ENCODE measurements around the gene NAB2. TPM values are rescaled to one million over a fixed set of nuclear protein-coding genes. Genes with fewer than 3 reads are reported as not detected.

The NAB2 gene
- total and polyA plus RNA-seq, 2 of the 8 experiments (the other 6 are each of a cell fraction or from before 2014, with no cell fraction given) = 20.9 to 23.5 TPM

- Histone ChIP-seq H3K9me3 (ENCODE audit: insufficient read depth in 2 of 2, low read depth in 1 of 2, low read length in 1 of 2) (no peaks in the 10 kb centered on the region), H4K91ac (replicated peaks; ENCODE audit: insufficient read length, low read length) (no peak overlapping the region), H3K36me3 (ENCODE audit: control insufficient read depth in 2 of 4, insufficient read depth in 4 of 4, low read length in 3 of 4) (peaks cover 0 to 8% (median 0%) of the 10 kb centered on the region in 4 experiments; a peak in 1 of 8 replicates), H2BK12ac (ENCODE audit: low read depth, low read length) (no peak overlapping the region), H3K56ac (replicated peaks; ENCODE audit: insufficient read length, low read depth, low read length) (no peak overlapping the region), H2BK5ac (ENCODE audit: low read depth, low read length) (no peak overlapping the region), H2AFZ (ENCODE audit: low read length) (no peak overlapping the region), H3K4ac (replicated peaks; ENCODE audit: insufficient read length, low read depth, low read length) (no peak overlapping the region), H3K27me3 (replicated peaks in 1 of 4; ENCODE audit: control insufficient read depth in 3 of 4, extremely low read depth in 1 of 4, insufficient read depth in 3 of 4, low read length in 3 of 4) (no peaks in the 10 kb centered on the region), H3K79me1 (ENCODE audit: low read depth, low read length) (no peaks in the 10 kb centered on the region), H3K4me2 (ENCODE audit: insufficient read depth in 1 of 2, low read depth in 2 of 2, low read length in 2 of 2) (no peak overlapping the region), H3K4me3 (ENCODE audit: extremely low read depth in 1 of 4, insufficient read depth in 2 of 4, low read depth in 3 of 4, low read length in 4 of 4) (no peak overlapping the region), H4K8ac (ENCODE audit: extremely low read depth, insufficient read depth, low read length) (no peak overlapping the region), H2BK20ac (ENCODE audit: low read length) (no peak overlapping the region), H2AK5ac (ENCODE audit: low read depth, low read length) (no peak overlapping the region), H3K23me2 (ENCODE audit: low read depth, low read length) (peaks cover 3% of the 10 kb centered on the region), H3K14ac (ENCODE audit: insufficient read length) (no peak overlapping the region), H3K79me2 (ENCODE audit: control insufficient read depth in 1 of 2, insufficient read depth in 2 of 2, low read length in 2 of 2) (peaks cover 0 to 20% of the 10 kb centered on the region in 2 experiments; a peak in 2 of 4 replicates), H3K18ac (ENCODE audit: extremely low read depth, low read length) (no peak overlapping the region), H2BK120ac (replicated peaks; ENCODE audit: low read depth, low read length) (no peak overlapping the region), H4K20me1 (replicated peaks in 1 of 2; ENCODE audit: control insufficient read depth in 1 of 2, insufficient read depth in 2 of 2, low read length in 2 of 2) (no peaks in the 10 kb centered on the region), H3K9ac (replicated peaks in 1 of 4; ENCODE audit: extremely low read depth in 1 of 4, low read depth in 3 of 4, low read length in 3 of 4) (no peak overlapping the region), H3K4me1 (replicated peaks in 1 of 4; ENCODE audit: control insufficient read depth in 3 of 4, insufficient read depth in 4 of 4, low read length in 3 of 4) (peaks cover under 1 to 3% (median under 1%) of the 10 kb centered on the region in 4 experiments; a peak in 5 of 7 replicates), H3K23ac (ENCODE audit: insufficient read length) (no peak overlapping the region), H4K5ac (ENCODE audit: insufficient read length, low read depth, low read length) (no peak overlapping the region), H3K27ac (ENCODE audit: low read depth, low read length) (no peak overlapping the region), H2BK15ac (ENCODE audit: low read length) (no peak overlapping the region)
- DNase-seq (ENCODE audit: low read depth in 1 of 2, low spot score in 2 of 2) (no peak), FAIRE-seq (no peak)
- POLR2A ChIA-PET (ENCODE audit: partially characterized antibody) = interaction anchor here (0.8 to 10.9 kb wide), 4 partner anchors 10 to 47 kb away, joined by 3 to 127 read pairs (median 30); partner anchors contain the start of genes LRP1, NAB2 and STAT6
- WGBS, 2 experiments (ENCODE audit: extremely low coverage in 1 of 2, insufficient coverage in 1 of 2, insufficient read length in 1 of 2, insufficient replicate concordance in 2 of 2, low coverage in 1 of 2, low lambda C conversion rate in 2 of 2, missing lambda C conversion rate in 1 of 2) = 89% methylated on average over 1 of the region's 1 CpG; no CpG with 5 or more reads in 1 of the 2 experiments
- CTCF ChIA-PET (ENCODE audit: partially characterized antibody) = interaction anchor here (1.6 to 10.3 kb wide), 4 partner anchors 11 to 102 kb away, joined by 5 to 71 read pairs (median 49); partner anchors contain the start of genes NAB2 and STAT6
- TF ChIP-seq RAD21 (IDR thresholded peaks at IDR 0.05 in 1 of 2, conservative IDR thresholded peaks at IDR 0.05 in 1 of 2; ENCODE audit: low read depth in 2 of 2, low read length in 2 of 2) (no peak), CBX5 (IDR thresholded peaks at IDR 0.05; ENCODE audit: low read depth, low read length) (no peak)
Observed at GRCh38 chr12:57080855-57081254, 8.1 kb upstream of the NAB2 start.
